CMK (cell line): ENCODE measurements around the gene TRIM62.
A peak's percentile ranks its signal among the peaks of the same experiment; 100 is the strongest.
"Not testable (repeated sequence)": the region's sequence is repeated elsewhere in the genome, so short reads cannot be mapped to it uniquely, and the experiment has no call there.

Experiments
- DNase-seq: peaks from one replicate; pipeline ENCODE4 v3.0.0-alpha.2; 2010; ENCODE audit warnings: low read depth

TRIM62 gene

DNA sequence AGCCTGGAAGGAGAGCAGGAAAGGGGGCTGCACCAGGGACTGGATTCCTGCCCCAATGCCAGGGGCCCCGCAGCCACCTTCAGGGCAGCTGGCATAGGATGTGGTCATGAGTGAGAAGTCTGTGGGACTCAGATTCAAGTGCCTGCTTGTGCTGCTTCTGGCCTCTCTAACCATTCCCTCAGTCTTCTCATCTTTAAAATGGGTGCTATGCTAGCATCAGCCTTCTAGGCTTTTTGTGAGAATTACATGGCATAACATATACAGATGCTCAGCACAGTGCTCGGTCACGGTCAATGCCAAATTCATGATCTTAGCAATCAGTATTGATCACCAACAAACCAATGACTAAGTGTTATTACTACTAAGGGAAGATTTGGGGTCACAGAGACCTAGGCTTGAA, 23.5 kb downstream of the TRIM62 start:
- no peak for DNase-seq

DNA sequence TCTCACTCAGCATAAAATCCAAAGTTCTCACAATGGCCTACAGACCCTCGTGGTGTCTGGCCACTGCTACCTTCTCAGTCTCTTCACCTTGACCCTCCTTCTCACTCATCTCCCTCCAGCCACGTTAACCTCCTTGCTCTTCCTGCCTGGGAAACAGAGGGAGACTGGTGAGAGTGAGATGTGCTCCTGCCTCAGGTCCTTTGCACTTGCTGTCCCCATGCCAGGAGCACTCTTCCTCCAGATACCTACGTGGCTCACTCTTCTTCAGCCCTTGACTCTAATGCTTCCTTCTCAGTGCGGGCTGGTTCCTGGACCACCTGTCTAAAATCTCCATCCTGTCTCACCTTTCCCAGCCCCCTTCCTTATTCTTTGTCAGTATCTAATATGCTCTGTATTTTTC, 24.7 kb downstream of the TRIM62 start:
- no peak for DNase-seq

DNA sequence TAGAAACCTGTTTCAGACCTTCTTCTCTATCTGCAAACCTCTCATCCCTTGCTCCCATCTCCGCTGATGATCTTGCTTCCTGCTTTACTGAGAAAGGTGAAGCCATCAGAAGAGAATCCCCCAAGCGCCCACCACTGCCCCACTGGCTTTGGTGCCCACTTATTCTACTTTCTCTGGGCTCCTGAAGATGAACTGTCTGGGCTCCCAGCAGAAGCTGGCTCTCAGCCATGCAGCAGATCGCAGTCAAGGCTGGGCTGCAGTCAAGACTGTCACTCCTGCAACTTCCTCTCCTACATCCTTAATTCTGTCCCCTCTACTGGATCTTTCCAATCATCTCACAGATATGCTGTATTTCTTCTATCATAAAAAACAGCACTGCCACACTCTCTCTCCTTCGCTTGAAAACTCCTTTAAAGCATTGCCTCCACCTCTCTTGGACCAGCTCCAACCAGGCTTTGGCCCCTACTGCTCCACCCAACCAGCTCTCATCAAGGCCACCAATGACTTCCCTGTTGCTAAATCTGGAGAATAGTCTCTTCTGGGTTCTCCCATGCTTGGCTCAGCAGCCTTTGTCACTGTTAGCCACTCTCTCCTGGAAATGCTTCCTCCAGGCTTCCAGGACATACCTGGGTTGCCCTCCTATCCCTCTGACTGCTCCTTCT, 25.8 kb downstream of the TRIM62 start:
- no peak for DNase-seq

DNA sequence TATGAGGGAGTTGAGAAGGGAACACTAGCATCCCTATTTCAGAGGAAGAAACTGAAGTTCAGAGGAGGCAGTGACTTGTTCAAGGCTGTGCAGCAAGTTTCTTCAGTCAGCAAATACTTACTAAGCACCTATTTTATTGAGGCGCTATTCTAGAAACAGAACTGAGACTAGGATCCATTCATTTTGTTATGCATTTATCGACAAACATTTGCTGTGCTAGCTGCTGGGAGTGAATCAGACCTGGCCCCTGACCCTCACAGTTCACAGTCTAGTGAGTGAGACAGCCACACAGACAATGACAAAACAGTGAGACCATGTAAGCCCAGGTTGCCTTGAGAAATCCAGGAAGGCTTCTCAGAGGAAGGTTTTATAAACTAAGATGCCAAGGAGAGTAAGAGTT, 28.2 kb downstream of the TRIM62 start:
- no peak for DNase-seq

DNA sequence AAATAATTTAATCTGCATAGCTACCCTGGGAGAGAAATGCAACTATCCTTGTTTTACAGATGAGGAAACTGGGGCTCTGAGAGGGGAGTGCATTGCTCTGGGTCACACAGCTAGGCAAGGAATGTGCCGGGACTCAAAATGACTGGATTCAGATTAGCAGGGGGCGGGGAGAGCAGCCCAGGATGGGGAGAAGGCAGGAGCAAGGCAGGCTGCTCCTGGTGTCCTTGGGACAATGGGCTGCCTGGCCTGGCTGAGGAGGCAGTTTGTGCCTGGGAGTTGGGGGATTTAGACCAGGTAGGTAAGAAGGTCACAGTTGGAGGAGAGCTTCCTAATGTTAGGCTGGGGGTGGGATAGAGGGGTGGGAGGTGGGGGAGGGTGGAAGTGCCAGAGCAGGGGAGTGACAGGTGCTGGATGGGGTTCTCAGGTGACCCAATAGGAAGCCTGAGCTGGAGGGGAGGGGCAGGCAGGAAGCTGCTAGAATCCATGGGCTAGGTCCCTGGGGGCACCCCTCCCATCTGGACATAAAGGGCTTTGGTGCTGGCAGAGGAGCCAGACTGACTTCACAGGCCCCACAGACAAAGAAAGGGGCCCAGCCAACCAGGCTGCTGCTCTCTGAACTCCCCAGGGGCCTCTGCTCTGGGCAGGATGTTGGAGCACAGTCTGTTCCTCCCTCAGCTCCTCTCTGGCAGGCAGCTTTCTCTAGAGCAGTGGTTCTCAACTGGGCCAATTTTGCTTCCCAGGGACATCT, 29.0 kb downstream of the TRIM62 start:
- DNase-seq, result no peak

DNA sequence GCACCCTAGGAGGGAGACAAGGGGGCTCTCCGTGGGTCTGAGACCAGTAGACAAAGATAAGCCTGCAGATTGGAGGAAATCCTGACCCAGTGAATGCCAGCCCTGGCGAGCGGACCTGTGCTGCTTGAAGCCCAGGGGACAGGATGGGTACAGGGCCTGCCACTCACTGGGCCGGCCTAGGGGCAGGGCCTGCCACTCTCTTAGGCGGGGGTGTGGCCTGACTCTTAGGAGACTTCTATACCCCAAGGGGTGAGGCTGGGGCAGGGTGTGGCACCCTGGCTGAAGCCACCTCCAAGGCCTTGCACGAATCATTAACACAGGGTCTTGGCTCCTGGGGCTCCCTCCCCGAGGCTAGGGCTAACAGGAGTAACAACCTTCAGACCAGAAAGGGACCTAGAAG, 30.7 kb downstream of the TRIM62 start:
- no peak for DNase-seq

DNA sequence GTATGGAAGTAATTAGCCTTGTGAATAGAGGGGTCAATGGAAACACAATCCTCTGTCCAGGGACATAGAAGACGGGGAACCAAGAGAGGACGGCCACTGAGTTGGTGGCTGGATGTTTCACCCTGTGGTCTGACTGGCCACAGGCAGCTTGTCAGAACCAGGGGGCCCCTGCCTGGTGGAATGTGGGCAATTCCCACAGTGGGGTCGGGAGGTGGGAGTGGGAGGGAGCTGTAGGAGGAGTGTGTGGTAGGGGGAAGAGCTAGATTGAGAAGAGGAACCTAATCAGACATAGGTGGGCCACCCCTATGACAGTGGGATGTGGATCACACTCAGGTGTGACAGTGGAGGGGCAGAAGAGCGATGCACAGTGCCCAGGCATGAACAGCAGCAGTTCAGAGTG, 31.3 kb downstream of the TRIM62 start:
- no peak for DNase-seq

DNA sequence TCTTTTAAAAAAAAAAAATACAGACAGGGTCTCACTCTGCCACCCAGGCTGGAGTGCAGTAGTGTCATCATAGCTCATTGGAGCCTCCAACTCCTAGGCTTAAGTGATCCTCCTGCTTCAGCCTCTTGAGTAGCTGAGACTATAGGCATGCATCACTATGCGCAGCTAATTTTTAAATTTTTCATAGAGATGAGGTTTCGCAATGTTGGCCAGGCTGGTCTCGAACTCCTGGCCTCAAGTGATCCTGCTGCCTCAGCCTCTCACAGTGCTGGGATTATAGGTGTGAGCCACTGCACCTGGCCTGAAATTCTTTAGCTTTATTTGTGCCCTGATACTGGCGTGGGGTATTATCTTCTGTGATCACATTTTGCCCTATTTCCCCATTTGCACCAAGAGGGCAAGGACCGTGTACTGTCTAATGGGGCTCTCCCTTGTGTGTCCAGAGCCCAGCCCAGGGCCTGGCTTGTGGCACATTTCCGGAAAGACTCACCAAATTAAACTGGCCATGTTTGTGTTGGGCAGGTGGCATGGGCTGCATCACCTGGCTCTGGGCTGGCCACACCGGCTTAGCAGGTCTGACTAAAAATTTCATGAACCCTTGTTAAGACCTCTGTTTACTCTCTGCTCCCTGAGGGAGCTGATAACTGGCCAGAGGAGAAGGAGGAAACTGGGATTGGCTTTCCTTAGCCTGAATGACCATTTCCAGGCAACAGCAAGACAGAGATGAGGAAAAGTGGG, 32.2 kb downstream of the TRIM62 start:
- DNase-seq, result no peak

DNA sequence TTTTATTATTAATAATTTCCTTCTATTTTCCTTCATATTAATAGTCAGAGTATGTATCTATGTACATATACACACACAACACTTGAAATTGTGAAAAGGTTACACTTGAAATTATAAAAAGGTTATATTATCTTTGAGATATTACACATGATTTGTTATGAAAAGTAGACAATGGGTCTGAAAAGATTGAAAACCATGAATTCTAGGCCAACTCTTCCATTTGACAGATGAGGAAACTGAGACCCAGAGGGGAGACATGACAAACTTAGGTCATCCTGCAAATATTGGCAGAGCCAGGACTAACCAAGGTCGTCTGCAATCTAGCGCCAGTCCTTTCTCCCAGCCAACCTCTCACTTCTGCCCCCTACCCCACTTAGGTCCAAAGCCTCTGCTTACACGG, 33.2 kb downstream of the TRIM62 start:
- DNase-seq, result no peak

DNA sequence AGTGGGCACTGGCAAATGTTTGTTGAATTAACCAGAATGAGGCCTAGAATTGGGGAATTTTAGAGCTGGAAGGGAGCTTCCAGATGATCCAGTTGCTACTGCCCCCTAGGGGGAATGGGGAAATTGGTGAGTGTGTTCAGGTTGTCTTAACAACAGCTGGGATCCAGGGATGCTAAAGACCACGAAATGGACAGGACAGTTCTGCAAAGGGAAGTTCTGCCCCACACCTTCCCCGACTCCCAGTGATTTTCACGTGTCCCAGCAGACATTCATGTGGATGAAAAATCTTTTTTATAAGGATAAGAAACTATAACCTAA, 33.9 kb downstream of the TRIM62 start:
- no peak for DNase-seq

DNA sequence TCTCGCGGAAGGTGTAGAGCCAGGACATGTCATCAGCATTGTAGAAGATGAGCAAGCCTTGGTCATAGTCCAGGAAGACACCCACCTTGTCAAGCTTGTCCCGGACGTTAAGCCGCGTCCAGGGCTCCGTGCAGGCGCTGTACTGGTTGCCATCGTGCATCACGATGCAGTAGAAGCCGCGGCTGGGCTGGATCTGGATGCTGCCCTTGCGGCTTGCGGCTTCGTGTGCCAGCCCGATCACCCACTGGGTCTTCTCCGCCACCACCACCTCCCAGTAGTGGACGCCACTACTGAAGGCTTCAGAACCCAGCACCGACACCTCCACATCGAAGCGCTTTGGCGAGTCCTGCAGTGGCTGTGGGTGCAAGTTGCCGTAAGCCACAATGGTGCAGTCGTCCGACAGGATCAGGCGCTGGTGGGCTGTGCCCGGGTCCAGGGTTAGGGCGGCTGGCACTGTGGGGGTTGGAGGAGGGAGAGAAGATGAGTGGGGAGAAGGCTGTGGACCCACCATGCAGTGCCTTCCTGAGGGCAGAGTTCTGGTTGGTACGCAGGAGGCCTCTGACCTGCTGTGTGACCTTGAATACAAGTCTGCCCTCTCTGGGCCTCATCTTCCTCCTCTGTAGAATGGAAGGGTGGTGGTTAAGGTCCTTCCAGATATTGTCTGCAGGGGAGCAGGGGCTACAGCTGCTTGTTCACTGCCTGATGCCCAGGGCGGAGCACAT, 34.4 kb downstream of the TRIM62 start:
- DNase-seq, result no peak

DNA sequence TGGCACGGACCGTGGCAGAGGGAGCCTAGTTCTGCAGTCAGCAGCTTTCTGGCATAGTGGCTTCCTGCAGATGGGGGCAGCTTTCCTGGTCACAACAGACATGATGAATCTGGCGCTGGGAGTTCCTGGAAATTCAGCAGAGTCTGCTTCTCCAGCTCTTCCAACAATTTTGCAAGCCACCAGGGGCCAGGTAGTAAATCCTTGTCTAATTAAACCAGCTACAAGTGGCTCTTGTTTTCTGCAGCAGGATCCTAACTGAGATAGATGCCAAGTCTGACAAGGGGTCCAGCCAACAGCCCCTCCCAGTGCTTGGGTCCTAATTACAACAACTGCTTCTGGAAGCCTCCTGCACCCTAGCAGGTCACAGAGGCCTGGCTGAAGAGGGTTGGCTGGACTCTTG, 35.8 kb downstream of the TRIM62 start:
- DNase-seq, result no peak

DNA sequence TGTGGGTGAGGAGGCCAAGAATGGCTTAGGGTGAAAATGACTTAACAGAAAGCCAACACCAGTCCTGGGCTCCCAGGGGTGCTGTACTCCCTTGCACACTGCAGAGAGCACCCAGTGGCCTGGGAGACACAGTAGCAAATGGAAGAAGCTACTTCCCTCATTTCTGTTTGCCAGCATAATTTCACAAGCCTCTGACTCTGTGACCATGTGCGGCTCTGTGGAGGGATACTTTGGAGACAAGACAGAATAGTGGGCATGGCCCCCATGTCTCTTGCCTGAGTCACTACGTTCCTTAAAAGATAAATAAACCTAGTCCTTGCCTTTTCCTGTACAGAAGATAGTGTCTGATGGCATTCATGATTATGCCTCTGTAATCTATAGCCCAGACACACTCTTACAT, 38.1 kb downstream of the TRIM62 start:
- no peak for DNase-seq

DNA sequence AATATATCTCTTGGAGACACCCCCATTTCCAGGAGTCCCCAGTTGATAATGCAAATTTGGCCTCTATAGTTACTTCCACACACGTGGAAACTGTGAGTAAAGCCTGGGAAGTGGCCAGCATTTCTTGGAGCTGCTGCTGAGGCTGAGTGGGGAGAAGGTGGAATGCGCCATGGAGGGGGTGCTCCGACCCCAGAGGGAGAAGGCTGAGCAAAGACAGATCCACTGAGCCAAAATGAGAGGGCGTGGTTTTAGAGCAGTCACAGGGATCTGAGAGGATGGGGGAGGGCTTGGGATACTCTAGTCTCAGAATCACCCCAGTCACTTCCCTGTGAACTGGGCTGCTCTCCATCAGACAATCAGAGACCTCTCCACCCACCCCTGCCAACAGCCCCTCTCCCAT, 38.7 kb downstream of the TRIM62 start:
- DNase-seq, result no peak

DNA sequence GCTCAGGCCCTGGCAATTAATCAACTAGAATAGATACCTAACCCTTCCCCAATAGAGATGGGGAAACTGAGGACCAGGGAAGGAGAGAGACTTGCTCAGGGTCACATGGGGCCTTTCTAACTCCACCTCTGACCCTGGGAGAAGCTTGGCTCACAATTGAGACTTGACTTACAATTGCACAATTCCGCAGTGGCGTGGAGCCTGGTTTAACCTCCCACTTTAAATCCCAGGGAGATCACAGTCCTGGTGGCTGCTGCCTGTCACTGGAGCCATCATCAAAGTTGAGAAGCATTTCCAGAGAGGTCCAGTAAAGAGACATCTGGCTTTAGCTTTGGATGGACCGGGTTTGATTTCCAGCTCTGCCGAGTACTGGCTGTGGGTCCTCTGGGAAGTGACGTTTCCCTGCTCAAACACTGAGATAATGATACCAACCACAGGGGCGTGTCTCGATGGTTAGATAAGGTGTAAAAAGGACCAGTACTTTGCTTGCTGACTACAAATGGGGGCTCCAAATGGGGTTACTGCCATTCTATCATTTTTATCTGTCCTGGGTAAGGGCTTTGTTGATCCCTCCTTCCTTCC, 39.3 kb downstream of the TRIM62 start:
- no peak for DNase-seq

DNA sequence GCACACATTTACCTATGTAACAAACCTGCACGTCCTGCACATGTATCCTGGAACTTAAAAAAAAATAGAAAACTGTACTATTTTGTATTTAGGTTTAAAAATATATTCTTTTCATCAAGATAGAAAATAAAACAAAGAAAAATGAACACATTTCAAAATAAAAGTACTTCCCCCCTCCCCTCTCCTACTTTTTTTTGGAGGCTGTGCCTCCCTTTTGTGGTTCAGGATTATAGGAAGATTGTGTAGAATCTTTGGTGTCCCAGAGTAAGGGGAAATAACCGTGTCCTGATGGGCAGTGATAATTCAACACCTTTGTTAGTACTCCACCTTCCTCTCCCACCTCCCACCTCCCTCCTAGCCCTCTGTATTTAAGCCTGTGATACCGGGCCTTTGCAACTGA, 40.1 kb downstream of the TRIM62 start:
- DNase-seq, result no peak

DNA sequence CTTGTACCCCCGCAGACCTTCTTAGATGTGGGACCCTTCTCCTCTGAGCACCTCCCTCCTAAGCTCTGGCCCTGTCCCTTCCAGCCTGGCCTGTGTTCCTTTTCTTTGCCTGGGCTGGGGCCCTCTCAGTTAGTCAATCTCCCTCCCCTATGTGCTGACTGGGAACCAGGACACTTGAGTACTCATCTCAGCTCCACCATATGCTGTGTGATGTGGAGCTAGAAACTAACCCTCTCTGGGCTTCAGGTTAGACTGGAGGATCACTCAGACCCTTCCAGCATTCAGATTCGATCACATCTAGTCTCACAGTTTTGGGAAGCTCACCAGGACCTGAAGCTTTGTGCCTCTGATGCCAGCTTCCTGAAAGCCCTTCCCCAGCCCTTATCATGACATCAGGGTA, 40.6 kb downstream of the TRIM62 start:
- DNase-seq, result peak; percentile 46

DNA sequence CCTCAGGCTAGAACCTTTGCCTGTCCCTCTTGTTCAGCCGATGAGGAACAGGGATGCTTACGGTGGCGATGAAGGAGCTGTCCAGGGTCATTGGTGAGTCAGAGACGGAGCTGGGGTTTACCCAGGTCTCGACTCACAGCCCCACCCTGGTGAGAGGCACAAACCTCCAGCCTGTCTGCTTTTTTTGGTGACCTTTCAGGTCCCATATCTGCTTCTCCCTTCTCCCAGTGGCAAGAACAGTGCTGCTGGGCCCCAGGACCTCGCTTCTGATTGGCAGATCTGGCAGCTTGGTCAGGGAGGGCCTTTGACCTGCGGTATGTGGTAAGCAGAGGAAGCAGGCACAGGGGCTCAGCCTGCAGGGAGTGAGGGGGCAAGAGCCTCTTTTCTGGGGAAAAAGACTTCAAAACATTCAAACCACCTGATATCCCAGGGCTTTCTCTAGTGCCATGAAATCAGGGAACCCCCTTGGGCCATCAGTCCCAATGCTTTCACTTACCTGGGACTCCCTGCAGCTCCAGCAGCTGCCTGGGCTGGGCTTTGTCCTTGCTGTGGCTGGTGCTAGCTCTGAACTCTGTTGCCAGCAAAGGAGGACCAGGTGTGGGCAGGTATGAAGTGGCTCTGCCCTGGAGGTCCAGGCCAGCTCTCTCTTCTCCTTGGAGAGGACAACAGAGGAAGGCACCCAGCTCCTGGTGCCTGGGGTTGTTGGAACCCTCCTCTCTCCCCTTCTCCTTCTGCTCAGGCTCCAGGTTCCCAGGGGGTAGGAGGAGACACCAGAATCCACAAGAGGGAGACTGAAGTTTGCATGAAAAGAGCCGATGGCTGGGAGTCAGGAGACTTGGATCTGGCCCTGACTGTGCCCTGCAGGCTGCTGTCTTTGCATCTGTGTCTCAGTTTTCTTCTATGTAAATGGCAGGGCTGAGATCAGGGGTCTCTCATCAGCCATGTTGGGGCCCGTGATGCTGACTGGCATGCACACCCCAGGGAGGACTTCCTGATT, 41.4 kb downstream of the TRIM62 start:
- peak; percentile 67 for DNase-seq

DNA sequence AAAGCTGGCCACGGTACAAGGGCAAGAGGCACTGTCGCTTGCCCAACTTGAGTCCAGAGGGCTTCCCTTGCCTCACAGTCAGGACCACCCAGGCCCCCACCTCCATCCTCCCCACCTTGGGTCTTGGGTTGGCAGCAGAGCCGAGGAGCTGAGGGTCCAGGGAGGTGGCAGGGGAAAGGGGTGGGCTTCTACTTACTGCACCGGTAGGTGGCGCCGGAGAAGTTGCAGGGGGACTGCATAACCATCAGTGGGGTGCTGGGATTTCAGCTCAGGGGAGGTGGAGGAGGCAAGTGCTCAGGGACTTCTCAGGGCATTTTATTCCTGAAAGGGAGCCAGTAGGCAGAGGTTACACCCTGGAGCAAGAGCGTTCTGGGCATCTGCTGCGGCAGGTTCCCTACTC, 44.0 kb downstream of the TRIM62 start:
- DNase-seq, result no peak

DNA sequence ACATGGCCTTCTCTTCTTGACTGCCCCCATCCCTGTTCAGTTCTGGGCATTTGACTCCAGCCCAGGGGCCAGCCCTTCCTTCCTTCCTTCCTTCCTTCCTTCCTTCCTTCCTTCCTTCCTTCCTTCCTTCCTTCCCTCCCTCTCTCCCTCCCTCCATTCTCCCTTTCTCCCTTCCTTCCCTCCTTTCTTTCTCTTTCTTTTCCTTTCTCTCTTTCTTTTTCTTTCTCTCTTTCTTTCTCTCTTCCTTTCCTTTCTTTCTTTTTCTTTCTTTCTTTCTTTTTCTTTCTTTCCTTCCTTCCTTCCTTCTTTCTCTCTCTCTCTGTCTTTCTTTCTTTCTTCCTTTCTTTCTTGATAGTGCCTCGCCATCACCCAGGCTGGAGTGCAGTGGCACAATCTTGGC, 45.8 kb downstream of the TRIM62 start:
- not testable (repeated sequence) for DNase-seq

DNA sequence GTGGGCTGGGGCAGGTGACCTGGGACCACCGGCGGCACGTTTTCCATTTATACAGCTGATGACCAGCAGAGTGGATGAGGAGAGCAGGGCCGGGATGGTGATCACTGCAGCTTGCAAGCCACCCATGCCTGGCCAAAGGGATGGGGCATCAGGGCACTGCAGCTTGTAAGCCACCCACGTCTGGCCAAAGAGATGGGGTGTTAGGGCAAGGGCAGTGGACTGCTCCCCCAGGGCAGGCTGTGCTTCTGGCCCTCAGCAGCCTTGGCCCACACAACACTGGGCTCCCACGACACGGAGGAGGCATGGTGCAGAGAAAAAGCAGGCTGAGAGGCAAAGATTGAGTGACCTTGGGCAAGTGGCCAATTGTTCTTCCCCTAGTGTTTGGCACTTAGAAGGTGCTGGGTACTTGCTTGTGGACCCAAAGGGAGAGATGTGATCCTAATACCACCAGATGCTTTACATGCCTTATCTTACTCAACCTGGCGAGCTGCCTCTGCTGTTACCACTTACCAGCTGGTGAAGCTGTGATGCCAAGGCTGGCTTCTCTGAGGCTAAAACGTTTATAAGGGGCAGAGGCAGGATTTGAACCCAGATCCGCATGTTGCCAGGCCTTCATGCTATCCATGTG, 48.3 kb downstream of the TRIM62 start:
- DNase-seq, result no peak
